ENCODE measurements around the gene HRK. TPM values are rescaled to one million over a fixed set of nuclear protein-coding genes. Genes with fewer than 3 reads are reported as not detected.

HRK gene
- polyA plus RNA-seq, 3 donors = 0.25 to 0.33 (median 0.29) TPM

DNA sequence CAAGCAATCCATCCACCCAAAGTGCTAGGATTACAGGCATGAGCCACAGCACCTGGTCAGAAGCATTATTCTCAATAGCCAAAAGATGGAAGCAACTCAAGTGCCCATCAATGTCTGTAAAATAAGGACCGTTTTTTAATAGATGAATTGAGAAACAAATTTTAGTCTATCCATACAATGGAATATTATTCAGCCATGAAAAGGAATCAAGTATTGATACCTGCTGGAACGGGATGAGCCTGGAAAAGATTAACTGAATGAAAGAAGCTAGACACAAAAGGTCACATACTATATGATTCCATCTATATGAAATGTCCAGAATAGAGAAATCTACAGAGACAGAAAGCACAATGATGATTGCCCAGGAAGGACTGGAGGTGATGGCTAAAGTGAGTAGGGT, 20.4 kb upstream of the HRK start:
- no peak for DNase-seq (ENCODE audit: low read depth in 3 of 3, low spot score in 2 of 3)

DNA sequence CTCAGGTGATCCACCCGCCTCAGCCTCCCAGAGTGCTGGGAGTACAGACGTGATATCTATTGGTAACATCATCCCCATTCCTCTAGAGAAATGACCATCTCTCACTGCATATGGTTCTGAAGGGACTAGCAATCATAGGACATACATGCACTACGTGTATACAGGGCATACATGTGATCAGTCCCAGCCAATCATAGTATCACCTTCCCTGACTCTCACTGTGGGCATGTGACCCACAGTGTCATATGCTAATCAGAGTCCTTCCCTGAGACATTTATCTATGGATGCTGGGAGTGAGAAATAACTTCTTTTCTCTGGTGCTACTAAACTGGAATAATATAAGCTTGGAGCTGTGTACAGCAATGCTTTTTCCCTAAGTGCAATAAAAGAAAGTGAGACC, 17.4 kb upstream of the HRK start:
- no peak for DNase-seq (ENCODE audit: low read depth in 3 of 3, low spot score in 2 of 3)

DNA sequence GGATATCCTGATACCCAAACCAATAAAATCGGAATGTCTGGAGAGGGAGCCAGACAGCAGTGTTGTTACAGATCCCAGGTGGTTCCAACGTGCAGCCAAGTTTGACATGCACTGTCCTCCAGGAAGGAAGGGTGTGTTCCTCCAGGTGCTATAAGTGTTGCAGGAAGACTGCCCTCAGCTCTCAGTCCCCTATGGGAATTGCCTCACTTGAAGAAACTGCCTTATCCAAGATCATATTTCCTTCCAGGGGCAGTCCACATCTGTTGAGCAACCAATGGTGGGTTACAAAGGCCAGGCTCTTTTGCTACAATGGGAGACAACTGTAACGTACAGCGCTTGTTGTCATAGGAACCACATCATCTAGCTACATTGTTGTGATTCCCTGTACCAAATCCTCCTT, 16.2 kb upstream of the HRK start:
- DNase-seq (ENCODE audit: low read depth in 3 of 3, low spot score in 2 of 3) = no peak

DNA sequence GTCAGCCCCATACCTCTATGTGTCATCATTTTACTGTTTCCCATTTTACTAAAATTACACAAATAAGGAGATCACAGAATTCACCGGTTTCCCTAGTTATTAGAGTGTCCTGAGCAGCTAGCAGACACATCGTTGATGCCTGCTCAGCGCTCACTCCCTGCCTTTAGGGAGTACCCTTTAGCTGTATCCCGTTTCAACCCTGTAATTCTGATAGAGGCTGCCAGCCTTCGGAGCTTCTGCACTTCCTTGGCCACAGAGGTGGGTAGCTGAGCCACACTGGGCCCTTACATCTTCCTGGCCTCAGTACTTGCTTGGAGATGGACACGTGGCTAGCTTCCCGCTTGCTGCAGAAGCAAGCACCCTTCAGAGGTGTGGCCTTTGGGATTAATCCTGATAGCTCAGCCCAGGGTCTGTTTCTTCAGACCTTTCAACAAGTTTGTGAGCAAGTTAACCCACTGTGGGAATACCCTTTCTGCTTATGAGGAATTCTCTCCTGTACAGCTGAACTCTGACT, 15.2 kb upstream of the HRK start:
- DNase-seq (ENCODE audit: low read depth in 3 of 3, low spot score in 2 of 3) = no peak

DNA sequence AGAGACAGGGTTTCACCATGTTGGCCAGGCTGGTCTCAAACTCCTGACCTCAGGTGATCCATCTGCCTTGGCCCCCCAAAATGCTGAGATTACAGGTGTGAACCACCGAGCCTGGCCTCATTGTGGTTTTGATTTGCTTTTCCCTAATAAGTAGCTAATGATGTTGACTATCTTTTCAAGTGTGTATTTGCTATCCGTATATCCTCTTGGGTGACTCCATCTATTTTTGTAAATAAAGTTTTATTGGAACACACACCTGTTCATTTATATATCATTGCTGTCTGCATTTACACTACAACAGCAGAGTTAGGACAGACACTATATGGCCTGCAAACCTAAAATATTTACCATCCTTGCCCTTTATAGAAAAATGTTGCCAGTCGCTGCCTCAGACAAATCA, 13.7 kb upstream of the HRK start:
- DNase-seq (ENCODE audit: low read depth in 3 of 3, low spot score in 2 of 3) = no peak

DNA sequence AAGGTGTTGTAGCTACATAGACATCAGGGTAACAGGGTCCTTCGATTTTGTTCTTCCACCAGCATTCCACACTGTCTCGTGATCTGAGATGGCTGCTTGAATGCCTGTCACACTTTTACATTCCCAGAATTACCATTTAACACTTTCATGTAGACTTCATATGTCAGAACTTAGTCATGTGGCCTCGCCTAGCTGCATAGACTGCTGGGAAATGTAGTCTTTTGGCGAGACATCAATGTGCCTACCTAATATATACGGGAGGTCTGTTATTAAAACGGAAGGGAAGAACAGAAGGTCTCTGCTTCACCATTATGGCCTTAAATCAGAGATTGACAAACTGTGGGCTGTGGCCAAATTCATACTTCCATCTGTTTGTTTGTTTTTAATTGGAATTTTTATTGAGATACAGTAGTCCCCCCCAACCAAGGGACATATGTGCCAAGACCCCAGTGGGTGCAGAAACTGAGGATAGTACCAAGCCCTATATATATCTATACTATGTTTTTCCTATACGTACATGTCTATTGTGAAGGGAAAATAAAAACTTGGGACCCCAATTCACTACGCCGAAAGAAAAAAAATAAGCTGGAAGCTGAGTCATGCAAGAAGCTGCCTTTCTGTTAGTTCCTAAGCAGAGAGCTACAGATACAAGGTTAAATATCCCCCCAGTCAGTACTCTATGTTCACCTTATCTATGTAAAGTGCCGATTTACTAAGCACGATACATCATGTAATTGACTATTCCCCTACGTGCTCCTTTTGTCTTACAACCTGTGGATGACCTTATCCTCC, 11.3 kb upstream of the HRK start:
- DNase-seq (ENCODE audit: low read depth in 3 of 3, low spot score in 2 of 3) = no peak

DNA sequence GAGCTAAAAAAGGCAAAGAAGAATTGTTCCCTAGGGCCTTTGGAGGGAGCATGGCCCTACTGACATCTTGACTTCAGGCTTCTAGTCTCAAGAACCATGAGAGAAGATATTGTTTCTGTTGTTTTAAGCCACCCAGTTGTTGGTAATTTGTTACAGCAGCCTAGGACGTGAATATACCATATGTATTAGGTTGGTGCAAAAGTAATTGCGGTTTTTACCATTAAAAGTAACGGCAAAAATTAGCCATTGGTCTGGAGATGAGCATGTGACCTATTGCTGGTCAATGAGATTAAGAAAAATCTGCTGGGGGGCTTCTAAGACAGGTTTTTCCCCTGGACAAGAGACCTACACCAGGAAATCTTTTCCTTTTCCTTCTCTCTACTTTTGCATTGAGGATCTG, 9.8 kb upstream of the HRK start:
- no peak for DNase-seq (ENCODE audit: low read depth in 3 of 3, low spot score in 2 of 3)

DNA sequence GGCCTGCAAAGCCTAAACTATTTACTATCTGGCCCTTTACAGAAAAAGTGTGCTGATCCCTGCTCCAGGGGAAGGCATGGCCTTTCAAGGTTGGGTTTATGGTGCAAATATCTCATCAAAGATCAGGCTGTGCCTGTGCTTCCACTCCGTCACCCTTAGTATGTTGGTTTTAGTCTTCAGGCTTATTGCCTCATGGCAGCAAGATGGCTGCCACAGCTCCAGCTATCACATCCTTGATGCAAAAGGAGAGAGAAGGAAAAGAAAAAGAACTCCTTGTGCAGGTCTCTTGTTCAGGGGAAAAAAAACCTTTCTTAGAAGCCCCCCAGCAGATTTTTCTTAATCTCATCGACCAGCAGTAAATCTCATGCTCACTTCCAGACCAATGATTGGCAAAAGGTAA, 9.1 kb upstream of the HRK start:
- DNase-seq (ENCODE audit: low read depth in 3 of 3, low spot score in 2 of 3) = no peak

DNA sequence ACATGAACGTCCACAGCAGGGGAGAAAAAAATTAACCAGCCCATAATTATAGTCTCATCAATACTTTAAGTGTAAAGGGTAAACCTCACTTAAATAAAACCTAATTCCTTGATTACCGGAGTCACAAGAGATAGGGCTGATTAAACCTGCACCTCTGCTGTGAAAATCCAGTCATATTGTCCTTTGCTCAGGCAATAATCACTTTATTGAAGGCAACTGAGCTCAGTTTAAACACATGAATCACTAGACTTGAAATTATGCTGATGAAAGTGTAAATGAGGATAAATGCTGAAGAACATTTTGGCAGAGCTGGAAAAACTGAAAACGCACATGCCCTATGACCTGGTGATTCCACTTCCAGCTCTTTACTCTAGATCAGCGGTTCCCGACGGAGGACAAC, 6.7 kb upstream of the HRK start:
- no peak for DNase-seq (ENCODE audit: low read depth in 3 of 3, low spot score in 2 of 3)

DNA sequence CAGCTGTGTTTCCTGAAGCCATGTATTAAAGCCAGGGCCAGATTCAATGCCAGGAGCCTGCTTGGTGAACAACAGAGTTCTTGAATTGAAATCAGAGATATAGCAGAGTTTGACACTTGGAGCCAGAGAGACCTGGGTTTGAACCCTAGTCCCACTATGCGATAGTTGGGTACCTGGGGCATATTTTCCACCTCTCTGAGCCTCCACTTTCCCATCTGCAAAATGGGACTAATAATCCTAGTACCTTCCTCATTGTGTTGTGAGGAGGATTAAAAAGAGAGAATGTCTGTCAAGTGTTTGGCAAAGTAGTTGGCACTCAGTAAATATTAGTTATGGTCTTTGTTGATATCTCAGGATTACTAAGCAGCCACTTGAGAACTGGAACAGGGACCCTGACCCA, 6.0 kb upstream of the HRK start:
- no peak for DNase-seq (ENCODE audit: low read depth in 3 of 3, low spot score in 2 of 3)

DNA sequence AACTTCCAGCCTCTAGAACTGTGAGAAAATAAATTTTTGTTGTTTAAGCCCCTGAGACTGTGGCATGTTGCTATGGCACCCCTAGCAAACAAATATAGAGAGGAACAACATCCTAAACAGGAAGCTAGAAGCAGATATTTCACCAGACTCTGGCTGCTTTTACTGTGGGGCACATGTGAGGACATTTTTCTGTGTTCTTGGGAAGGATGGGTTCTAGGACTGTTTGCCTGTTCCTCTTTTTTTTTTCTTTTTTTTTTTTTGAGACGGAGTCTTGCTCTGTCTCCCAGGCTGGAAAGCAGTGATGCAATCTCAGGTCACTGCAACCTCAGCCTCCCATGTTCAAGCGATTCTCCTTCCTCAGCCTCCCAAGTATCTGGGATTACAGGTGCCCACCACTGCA, 4.2 kb upstream of the HRK start:
- no peak for DNase-seq (ENCODE audit: low read depth in 3 of 3, low spot score in 2 of 3)

DNA sequence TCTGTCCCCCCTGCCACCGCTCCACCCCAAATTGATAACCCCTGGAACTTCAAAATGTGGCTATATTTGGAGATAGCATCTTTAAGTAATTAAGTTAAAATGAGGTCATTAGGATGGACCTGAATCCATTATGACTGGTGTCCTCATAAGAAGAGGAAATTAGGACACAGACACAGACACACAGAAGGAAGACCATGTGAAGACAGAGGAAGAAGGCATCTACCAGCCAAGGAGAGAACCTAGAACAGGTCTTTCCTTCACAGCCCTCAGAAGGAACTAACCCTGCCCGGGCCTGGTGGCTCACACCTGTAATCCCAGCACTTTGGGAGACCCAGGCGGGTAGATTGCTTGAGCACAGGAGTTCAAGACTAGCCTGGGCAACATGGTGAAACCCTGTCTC, 3.6 kb upstream of the HRK start:
- no peak for DNase-seq (ENCODE audit: low read depth in 3 of 3, low spot score in 2 of 3)

DNA sequence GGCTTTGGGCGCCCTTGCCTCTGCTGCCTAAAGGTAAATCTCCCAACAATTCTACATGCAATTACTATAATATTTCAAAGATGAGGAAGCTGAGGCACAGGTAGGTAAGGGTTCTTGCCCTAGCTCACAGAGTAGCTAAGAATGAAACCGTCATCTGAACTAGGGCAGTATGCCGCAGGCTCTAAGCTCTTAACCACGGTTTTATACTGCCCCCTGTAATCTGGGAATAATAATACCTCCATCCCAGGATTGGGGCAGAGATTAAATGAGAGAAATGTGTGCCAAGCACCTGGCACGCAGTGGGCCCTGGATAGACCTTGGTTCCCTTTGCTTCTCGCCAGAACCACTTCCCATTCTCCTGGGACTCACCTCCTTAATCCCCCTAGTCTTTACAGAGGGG, 1.5 kb upstream of the HRK start:
- no peak for DNase-seq (ENCODE audit: low read depth in 3 of 3, low spot score in 2 of 3)

DNA sequence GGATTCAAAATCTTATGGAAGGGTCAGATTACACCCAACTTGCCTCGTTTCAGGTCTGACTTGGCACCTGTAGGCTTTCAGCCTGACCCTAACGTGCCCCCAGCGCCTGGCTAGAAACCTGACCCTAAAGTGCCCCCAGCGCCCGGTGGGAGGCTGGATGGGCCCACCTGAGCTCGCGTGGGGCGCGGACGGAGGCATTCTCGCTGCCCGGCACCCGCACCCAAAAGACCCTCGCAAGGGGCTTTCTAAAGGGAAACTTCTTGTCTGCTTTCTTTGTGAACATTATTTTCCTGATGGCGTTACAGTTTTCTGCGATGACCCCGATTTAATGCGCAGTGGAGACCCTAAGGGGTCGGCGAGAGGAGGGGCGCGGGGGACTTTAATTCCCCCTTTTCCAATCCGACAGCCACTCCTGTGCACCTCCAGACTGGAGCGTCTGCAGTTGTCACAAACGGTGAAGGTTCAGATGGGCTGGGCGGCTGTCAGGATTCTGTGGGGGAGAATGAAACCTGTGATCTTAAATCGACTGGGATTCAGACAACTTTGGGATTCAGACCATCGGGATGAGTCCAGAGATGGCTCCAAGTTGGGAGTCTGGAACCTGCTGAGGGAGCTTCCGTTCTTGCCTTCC, 751 bp upstream of the HRK start:
- DNase-seq (ENCODE audit: low read depth in 3 of 3, low spot score in 2 of 3) = no peak

DNA sequence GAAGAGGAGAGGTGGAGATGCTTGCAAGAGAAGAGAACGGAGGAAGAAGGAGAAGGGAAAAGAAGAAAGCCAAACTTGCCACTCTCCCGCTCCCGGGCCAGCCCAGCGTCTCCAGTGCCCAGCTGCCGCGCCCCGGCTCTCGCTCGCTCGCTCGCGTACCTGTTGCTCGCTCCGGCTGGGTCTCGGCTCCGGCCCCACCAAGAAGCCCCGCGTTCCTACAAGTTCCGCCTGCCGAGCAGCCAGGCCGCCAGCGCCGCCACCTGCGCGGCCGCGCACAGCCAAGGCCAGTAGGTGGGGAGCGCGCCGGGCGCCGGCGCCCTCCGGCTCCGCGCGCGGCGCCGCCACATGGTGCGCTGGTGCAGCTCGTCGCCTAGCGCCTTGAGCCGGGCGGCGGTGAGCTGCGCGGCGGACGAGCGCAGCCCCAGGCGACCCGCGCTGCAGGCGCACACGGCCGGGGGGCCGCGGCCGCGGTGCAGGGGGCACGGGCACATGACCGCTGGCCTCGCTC, 370 bp downstream of the HRK start:
- DNase-seq (ENCODE audit: low read depth in 3 of 3, low spot score in 2 of 3) = no peak

DNA sequence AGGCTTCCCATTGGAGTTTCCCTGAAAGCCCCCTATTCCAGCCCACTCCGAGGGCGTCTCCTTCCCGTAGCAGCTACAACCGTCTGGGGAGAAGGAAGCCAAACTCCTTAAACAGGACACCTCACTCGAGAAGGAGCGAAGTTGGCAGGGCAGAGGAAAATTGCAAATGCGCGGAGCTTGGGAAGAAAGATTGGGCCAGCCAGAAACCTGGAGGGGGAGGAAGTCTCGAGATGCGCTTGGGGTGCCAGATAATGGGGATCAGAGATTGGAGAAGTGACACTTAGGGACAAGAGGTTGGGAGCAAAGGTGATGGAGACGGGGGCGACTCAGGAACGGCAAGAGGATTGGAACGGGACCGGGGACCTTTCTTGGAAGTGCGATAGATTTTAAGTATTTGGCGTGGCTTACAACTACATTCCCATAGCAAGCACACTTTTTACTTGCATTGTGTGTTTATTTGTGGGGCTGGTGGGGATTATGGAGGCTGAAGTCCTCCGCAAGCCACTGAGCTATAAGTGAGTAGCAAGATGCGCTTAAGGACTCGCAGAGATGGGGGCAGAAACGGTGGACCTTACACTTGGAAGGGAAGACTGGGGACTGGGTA, 926 bp downstream of the HRK start:
- no peak for DNase-seq (ENCODE audit: low read depth in 3 of 3, low spot score in 2 of 3)

DNA sequence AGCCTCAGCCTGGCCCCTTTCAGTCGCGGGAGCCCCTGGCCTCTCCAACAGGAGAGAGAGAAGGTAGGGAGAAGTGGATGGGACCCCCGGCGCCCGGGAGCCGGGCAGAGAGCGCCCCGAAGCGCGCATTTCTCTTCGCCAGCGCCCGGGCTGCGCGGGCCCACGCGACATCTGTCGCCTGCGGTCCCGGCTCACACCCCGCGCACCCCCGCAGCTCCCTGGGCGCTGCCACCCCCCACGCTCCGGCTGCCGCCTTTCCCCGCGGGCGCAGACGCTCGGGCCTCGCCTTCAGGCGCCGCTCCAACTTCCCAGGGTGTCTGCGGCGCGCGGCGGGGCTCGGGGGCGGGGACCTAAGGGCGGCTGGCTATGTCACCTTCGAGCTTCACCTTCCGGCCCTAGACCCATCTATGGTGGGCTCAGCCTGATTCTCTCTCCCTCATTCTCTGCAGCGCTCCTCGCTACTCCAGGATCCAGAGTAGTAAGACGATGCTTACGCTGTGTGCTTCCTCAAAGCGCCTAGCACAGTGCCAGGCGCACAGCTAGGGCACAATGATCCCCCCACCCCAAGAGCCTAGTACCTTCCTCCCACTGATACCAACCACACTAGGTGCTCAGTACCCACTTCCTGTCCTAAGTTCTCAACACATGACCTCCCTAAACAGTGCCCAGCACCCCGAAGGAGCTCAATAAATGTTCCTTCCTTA, 1.6 kb downstream of the HRK start:
- DNase-seq (ENCODE audit: low read depth in 3 of 3, low spot score in 2 of 3) = no peak

DNA sequence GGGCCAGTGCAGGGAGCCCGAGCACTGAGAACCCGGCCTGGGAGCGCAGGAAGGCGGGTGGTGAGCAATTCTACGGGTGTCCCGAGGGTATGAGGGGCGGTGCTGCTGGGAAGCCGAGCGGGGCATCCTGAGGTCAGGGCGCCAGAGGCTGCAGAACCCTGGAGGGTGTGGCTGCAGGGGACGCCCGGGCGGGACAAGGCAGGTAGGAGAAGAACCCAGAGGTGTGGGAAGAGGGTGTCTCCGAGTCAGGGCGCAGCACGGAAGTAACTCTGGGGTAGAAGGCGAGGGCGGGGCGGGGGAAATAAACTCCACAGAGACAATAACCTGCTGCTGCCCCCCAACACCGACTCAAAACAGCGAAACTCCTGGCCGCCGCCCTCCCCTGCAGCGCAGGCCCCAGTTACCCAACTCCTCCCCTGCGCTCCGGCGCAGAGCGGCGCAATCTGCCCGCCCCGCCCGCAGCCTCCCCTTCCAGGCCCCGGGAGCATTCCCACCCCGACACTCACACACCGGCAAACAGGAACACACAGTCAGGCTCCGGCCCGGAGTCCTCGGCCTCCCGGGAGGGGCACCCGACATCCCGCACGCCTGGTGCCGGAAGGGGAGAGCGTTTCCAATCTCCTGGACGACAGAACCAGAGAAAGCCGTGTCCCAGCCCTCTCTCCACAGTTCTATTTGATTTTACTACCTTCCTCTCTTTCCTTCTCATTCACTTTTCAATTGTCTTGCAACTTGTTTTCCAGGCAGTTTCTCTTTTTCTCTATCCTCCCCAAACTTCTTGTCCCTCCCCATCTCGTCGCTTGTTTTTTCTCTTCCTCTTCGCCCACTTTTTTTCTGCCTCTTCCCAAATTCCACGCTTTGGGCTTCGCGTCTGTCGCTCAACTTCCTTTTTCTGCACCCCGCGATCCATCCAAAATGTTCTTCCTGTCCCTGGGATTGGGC, 2.4 kb downstream of the HRK start:
- DNase-seq (ENCODE audit: low read depth in 3 of 3, low spot score in 2 of 3) = no peak

DNA sequence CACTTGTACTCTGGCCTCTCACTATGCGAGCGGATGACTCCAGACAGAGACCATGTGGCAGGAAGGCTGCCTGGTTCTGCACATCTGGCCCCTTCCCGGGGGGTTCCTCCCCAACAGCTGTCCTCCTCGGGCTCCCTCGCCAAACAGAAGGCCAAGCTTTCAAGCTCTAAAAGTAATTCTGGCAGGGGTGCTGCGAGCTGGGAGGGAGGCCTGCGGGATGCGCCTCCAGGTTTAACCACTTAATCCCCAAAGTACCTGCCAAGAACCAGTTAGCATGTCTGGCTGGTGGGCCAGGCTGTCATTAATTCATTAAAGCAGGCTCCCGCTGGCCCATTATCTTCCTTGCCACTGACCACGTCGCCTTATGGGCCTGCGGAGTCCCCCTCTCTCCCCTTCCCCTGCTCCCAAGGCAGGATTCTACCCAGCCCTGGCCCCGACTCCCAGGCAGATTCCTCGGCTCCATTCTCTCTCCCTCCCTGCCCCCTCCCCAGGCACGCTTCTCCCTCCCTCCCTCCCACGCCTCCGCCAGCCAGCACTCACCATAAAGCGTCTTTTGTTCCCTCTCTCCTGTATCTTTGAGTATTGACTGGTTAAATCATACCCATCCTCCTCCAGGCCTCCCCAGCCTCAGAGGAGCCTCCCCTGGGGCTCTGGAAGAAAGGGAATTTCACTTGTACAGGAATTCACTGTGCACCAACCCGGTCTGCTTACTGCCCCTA, 4.9 kb downstream of the HRK start:
- no peak for DNase-seq (ENCODE audit: low read depth in 3 of 3, low spot score in 2 of 3)

Data from right renal cortex interstitium (tissue), 3 donors.